IPS-15b (cell line): ENCODE results near the gene ERBB4.

Source experiments
- H3K27me3 ChIP-seq: one replicate; pipeline ENCODE4 v1.6.1; 2013; ENCODE audit warnings: low read length; ENCODE audit not compliant: control insufficient read depth, insufficient read depth
- H3K36me3 ChIP-seq: one replicate; pipeline ENCODE4 v1.6.1; 2013; ENCODE audit warnings: low read length; ENCODE audit not compliant: control insufficient read depth, insufficient read depth
- H3K4me1 ChIP-seq: one replicate; pipeline ENCODE4 v1.6.1; 2013; ENCODE audit warnings: mild to moderate bottlenecking, low read length; ENCODE audit not compliant: control insufficient read depth, insufficient read depth
- H3K4me3 ChIP-seq: one replicate; pipeline ENCODE4 v1.5.1; 2013; ENCODE audit warnings: low read depth, low read length
- H3K9ac ChIP-seq: one replicate; pipeline ENCODE4 v1.6.1; 2013; ENCODE audit warnings: low read depth, mild to moderate bottlenecking, low read length
- H3K9me3 ChIP-seq: one replicate; pipeline ENCODE4 v1.6.1; 2013; ENCODE audit warnings: mild to moderate bottlenecking, low read length; ENCODE audit not compliant: control insufficient read depth, insufficient read depth

ERBB4 gene

GRCh38 chr2:211760103-211760502 is 778.5 kb downstream of the ERBB4 start:
- Histone ChIP-seq H3K27me3 (no peaks in the 10 kb centered on the region), H3K9me3 (no peaks in the 10 kb centered on the region), H3K4me1 (no peaks in the 10 kb centered on the region), H3K4me3 (no peak overlapping the region), H3K9ac (no peak overlapping the region), H3K36me3 (no peaks in the 10 kb centered on the region)

- no peak overlapping the region for H3K4me3 ChIP-seq
- H3K9me3 ChIP-seq: no peaks in the 10 kb centered on the region
- no peak overlapping the region for H3K9ac ChIP-seq
- no peaks in the 10 kb centered on the region for H3K36me3 ChIP-seq
- no peaks in the 10 kb centered on the region for H3K27me3 ChIP-seq
- no peaks in the 10 kb centered on the region for H3K4me1 ChIP-seq
Measured at GRCh38 chr2:211756266-211756665, 782.3 kb downstream of the ERBB4 start.

GRCh38 chr2:211755187-211755586 is 783.4 kb downstream of the ERBB4 start:
- no peaks in the 10 kb centered on the region for H3K4me1 ChIP-seq
- no peaks in the 10 kb centered on the region for H3K36me3 ChIP-seq
- no peaks in the 10 kb centered on the region for H3K9me3 ChIP-seq
- H3K9ac ChIP-seq: no peak overlapping the region
- no peak overlapping the region for H3K4me3 ChIP-seq
- no peaks in the 10 kb centered on the region for H3K27me3 ChIP-seq

GRCh38 chr2:211751848-211752247 is 786.8 kb downstream of the ERBB4 start:
- Histone ChIP-seq H3K4me1 (no peaks in the 10 kb centered on the region), H3K9ac (no peak overlapping the region), H3K4me3 (no peak overlapping the region), H3K9me3 (no peaks in the 10 kb centered on the region), H3K36me3 (no peaks in the 10 kb centered on the region), H3K27me3 (no peaks in the 10 kb centered on the region)

GRCh38 chr2:211748339-211748738 is 790.3 kb downstream of the ERBB4 start:
- H3K4me1 ChIP-seq: no peaks in the 10 kb centered on the region
- H3K9ac ChIP-seq: no peak overlapping the region
- H3K4me3 ChIP-seq: no peak overlapping the region
- H3K27me3 ChIP-seq: no peaks in the 10 kb centered on the region
- no peaks in the 10 kb centered on the region for H3K9me3 ChIP-seq
- no peaks in the 10 kb centered on the region for H3K36me3 ChIP-seq

GRCh38 chr2:211745295-211746097 is 793.1 kb downstream of the ERBB4 start:
- H3K4me1 ChIP-seq: no peaks in the 10 kb centered on the region
- no peaks in the 10 kb centered on the region for H3K27me3 ChIP-seq
- no peaks in the 10 kb centered on the region for H3K9me3 ChIP-seq
- H3K4me3 ChIP-seq: no peak overlapping the region
- no peaks in the 10 kb centered on the region for H3K36me3 ChIP-seq
- no peak overlapping the region for H3K9ac ChIP-seq

GRCh38 chr2:211744379-211744778 is 794.2 kb downstream of the ERBB4 start:
- H3K4me3 ChIP-seq: no peak overlapping the region
- no peaks in the 10 kb centered on the region for H3K4me1 ChIP-seq
- H3K9ac ChIP-seq: no peak overlapping the region
- no peaks in the 10 kb centered on the region for H3K27me3 ChIP-seq
- H3K9me3 ChIP-seq: no peaks in the 10 kb centered on the region
- H3K36me3 ChIP-seq: no peaks in the 10 kb centered on the region

- H3K27me3 ChIP-seq: no peaks in the 10 kb centered on the region
Measured at GRCh38 chr2:211741966-211742365, 796.6 kb downstream of the ERBB4 start.

GRCh38 chr2:211737282-211737681 is 801.3 kb downstream of the ERBB4 start:
- H3K36me3 ChIP-seq: no peaks in the 10 kb centered on the region
- H3K4me3 ChIP-seq: no peak overlapping the region
- H3K9ac ChIP-seq: no peak overlapping the region
- no peaks in the 10 kb centered on the region for H3K4me1 ChIP-seq
- no peaks in the 10 kb centered on the region for H3K27me3 ChIP-seq
- H3K9me3 ChIP-seq: no peaks in the 10 kb centered on the region

More at GRCh38 chr2:211741966-211742365, 796.6 kb downstream of the ERBB4 start:
- Histone ChIP-seq H3K36me3 (no peaks in the 10 kb centered on the region), H3K4me3 (no peak overlapping the region), H3K9ac (no peak overlapping the region), H3K9me3 (no peaks in the 10 kb centered on the region), H3K4me1 (no peaks in the 10 kb centered on the region)

- H3K4me1 ChIP-seq: no peaks in the 10 kb centered on the region
- no peak overlapping the region for H3K9ac ChIP-seq
- no peaks in the 10 kb centered on the region for H3K36me3 ChIP-seq
- no peak overlapping the region for H3K4me3 ChIP-seq
- no peaks in the 10 kb centered on the region for H3K27me3 ChIP-seq
- H3K9me3 ChIP-seq: no peaks in the 10 kb centered on the region
Measured at GRCh38 chr2:211730215-211730614, 808.4 kb downstream of the ERBB4 start.

GRCh38 chr2:211729433-211729832 is 809.2 kb downstream of the ERBB4 start:
- H3K36me3 ChIP-seq: no peaks in the 10 kb centered on the region
- no peak overlapping the region for H3K9ac ChIP-seq
- H3K27me3 ChIP-seq: no peaks in the 10 kb centered on the region
- no peaks in the 10 kb centered on the region for H3K4me1 ChIP-seq
- H3K4me3 ChIP-seq: no peak overlapping the region
- no peaks in the 10 kb centered on the region for H3K9me3 ChIP-seq

GRCh38 chr2:211724933-211725332 is 813.7 kb downstream of the ERBB4 start:
- H3K4me3 ChIP-seq: no peak overlapping the region
- no peaks in the 10 kb centered on the region for H3K4me1 ChIP-seq

More at GRCh38 chr2:211724933-211725332, 813.7 kb downstream of the ERBB4 start:
- no peaks in the 10 kb centered on the region for H3K27me3 ChIP-seq
- H3K9ac ChIP-seq: no peak overlapping the region
- H3K36me3 ChIP-seq: no peaks in the 10 kb centered on the region
- no peaks in the 10 kb centered on the region for H3K9me3 ChIP-seq
